GM18907 (cell line): ENCODE measurements around the gene PKNOX2.

Source experiments
- ATAC-seq: cut with Tn5 transposase; IDR thresholded peaks from one replicate; pipeline ENCODE4 v1.9.1; 2021; ENCODE audit warnings: mild to moderate bottlenecking, moderate library complexity; ENCODE audit not compliant: unreplicated experiment

PKNOX2 gene

GRCh38 chr11:125171974-125172373 is 7.4 kb downstream of the PKNOX2 start:
- ATAC-seq = no peak

GRCh38 chr11:125173027-125173426 is 8.5 kb downstream of the PKNOX2 start:
- ATAC-seq = no peak

- no peak for ATAC-seq
These were observed 9.0 kb downstream of the PKNOX2 start for GRCh38 chr11:125173556-125173955.

GRCh38 chr11:125174057-125174456 is 9.5 kb downstream of the PKNOX2 start:
- no peak for ATAC-seq

GRCh38 chr11:125174686-125175085 is 10.1 kb downstream of the PKNOX2 start:
- no peak for ATAC-seq

- no peak for ATAC-seq
These were observed 10.6 kb downstream of the PKNOX2 start for GRCh38 chr11:125175166-125175565.

GRCh38 chr11:125175896-125176575 is 11.5 kb downstream of the PKNOX2 start:
- no peak for ATAC-seq

- peak; percentile 52 for ATAC-seq
These were observed 12.3 kb downstream of the PKNOX2 start for GRCh38 chr11:125176866-125177265.

GRCh38 chr11:125177543-125177942 is 13.0 kb downstream of the PKNOX2 start:
- ATAC-seq = no peak

- ATAC-seq = no peak
These were observed 14.8 kb downstream of the PKNOX2 start for GRCh38 chr11:125179346-125179745.

- no peak for ATAC-seq
These were observed 15.3 kb downstream of the PKNOX2 start for GRCh38 chr11:125179895-125180294.

- peak; percentile 91 for ATAC-seq
These were observed 16.1 kb downstream of the PKNOX2 start for GRCh38 chr11:125180413-125181305.

- ATAC-seq = no peak
These were observed 18.0 kb downstream of the PKNOX2 start for GRCh38 chr11:125182573-125182972.

GRCh38 chr11:125183641-125184040 is 19.1 kb downstream of the PKNOX2 start:
- ATAC-seq = no peak

- no peak for ATAC-seq
These were observed 23.5 kb downstream of the PKNOX2 start for GRCh38 chr11:125188021-125188420.

GRCh38 chr11:125190566-125190965 is 26.0 kb downstream of the PKNOX2 start:
- no peak for ATAC-seq

- no peak for ATAC-seq
These were observed 27.6 kb downstream of the PKNOX2 start for GRCh38 chr11:125192183-125192582.

- ATAC-seq = no peak
These were observed 28.3 kb downstream of the PKNOX2 start for GRCh38 chr11:125192717-125193415.

GRCh38 chr11:125193416-125193726 is 28.8 kb downstream of the PKNOX2 start:
- ATAC-seq = no peak

GRCh38 chr11:125193841-125194240 is 29.3 kb downstream of the PKNOX2 start:
- ATAC-seq = no peak

- no peak for ATAC-seq
These were observed 35.4 kb downstream of the PKNOX2 start for GRCh38 chr11:125199915-125200314.

GRCh38 chr11:125200441-125200840 is 35.9 kb downstream of the PKNOX2 start:
- ATAC-seq = no peak
